SK-N-MC (cell line): ENCODE data around the gene RNF17.

ENCODE experiments used
- EZH2 ChIP-seq: fragments of 200-600 bp; sonication (generic); IDR thresholded peaks from one replicate; pipeline ENCODE4 v1.6.1; 2017; ENCODE audit warnings: antibody characterized with exemption
- FOXP2 ChIP-seq: optimal IDR thresholded peaks from 2 replicates; pipeline ENCODE3; 2011; ENCODE audit warnings: mild to moderate bottlenecking, moderate library complexity; ENCODE audit not compliant: insufficient read depth; ENCODE audit errors: extremely low read length, control extremely low read depth
- POLR2AphosphoS5 ChIP-seq: IDR thresholded peaks from 2 replicates; pipeline ENCODE4 v1.6.1; 2012; ENCODE audit warnings: mild to moderate bottlenecking, low read depth, low read length, borderline replicate concordance

- TF ChIP-seq EZH2 (no peak), FOXP2 (no peak), POLR2AphosphoS5 (no peak)
Observed at GRCh38 chr13:24866488-24866887, 102.5 kb downstream of the RNF17 start.
